Measurements from ENCODE around the gene CHAT.

Gene CHAT

GRCh38 chr10:49688920-49689319 is 75.1 kb downstream of the CHAT start:
- no peak for DNase-seq (ENCODE audit: low spot score)

- DNase-seq (ENCODE audit: low spot score): no peak
Observed at GRCh38 chr10:49689882-49690510, 76.2 kb downstream of the CHAT start.

GRCh38 chr10:49690698-49691356 is 77.0 kb downstream of the CHAT start:
- no peak for DNase-seq (ENCODE audit: low spot score)

- no peak for DNase-seq (ENCODE audit: low spot score)
Observed at GRCh38 chr10:49691588-49691987, 77.8 kb downstream of the CHAT start.

GRCh38 chr10:49694466-49694865 is 80.6 kb downstream of the CHAT start:
- DNase-seq (ENCODE audit: low spot score): no peak

GRCh38 chr10:49696311-49696710 is 82.5 kb downstream of the CHAT start:
- DNase-seq (ENCODE audit: low spot score): no peak

GRCh38 chr10:49698679-49699078 is 84.8 kb downstream of the CHAT start:
- no peak for DNase-seq (ENCODE audit: low spot score)

- DNase-seq (ENCODE audit: low spot score): no peak
Observed at GRCh38 chr10:49700211-49700610, 86.4 kb downstream of the CHAT start.

GRCh38 chr10:49700997-49701396 is 87.2 kb downstream of the CHAT start:
- no peak for DNase-seq (ENCODE audit: low spot score)

GRCh38 chr10:49707585-49707984 is 93.7 kb downstream of the CHAT start:
- no peak for DNase-seq (ENCODE audit: low spot score)

- DNase-seq (ENCODE audit: low spot score): no peak
Observed at GRCh38 chr10:49709934-49710333, 96.1 kb downstream of the CHAT start.

- no peak for DNase-seq (ENCODE audit: low spot score)
Observed at GRCh38 chr10:49710966-49711365, 97.1 kb downstream of the CHAT start.

GRCh38 chr10:49711481-49711880 is 97.6 kb downstream of the CHAT start:
- DNase-seq (ENCODE audit: low spot score): no peak

GRCh38 chr10:49713266-49713665 is 99.4 kb downstream of the CHAT start:
- DNase-seq (ENCODE audit: low spot score): no peak
